Measurements from ENCODE around the gene STX16. TPM values are rescaled to one million over a fixed set of nuclear protein-coding genes. Genes with fewer than 3 reads are reported as not detected.

Gene STX16
- total RNA-seq, 1 donor from 2014 or later: 24.7 TPM

- Histone ChIP-seq H3K9me3 (no peaks in the 10 kb centered on the region), H3K27ac (no peak overlapping the region), H3K27me3 (no peaks in the 10 kb centered on the region), H3K4me3 (no peak overlapping the region), H3K4me1 (no peaks in the 10 kb centered on the region), H3K36me3 (peaks cover 9% of the 10 kb centered on the region in 2 donors)
- DNase-seq (ENCODE audit: low spot score in 2 of 2): peak in 1 of 2 donors; percentile 52
- TF ChIP-seq CTCF (IDR thresholded peaks at IDR 0.05): no peak
- intact Hi-C loops (cut with DNase I): no loop called here
Observed at GRCh38 chr20:58718729-58719128, 67.6 kb downstream of the STX16 start.

- Histone ChIP-seq H3K36me3 (peaks cover 6 to 9% of the 10 kb centered on the region in 2 donors), H3K4me3 (no peak overlapping the region), H3K27me3 (no peaks in the 10 kb centered on the region), H3K27ac (no peak overlapping the region), H3K9me3 (no peaks in the 10 kb centered on the region), H3K4me1 (no peaks in the 10 kb centered on the region)
- DNase-seq (ENCODE audit: low spot score in 2 of 2): peak in 1 of 2 donors; percentile 30
- intact Hi-C loops (cut with DNase I): no loop called here
- TF ChIP-seq CTCF (IDR thresholded peaks at IDR 0.05): no peak
Observed at GRCh38 chr20:58719258-58719657, 68.2 kb downstream of the STX16 start.

- H3K9me3 ChIP-seq: no peaks in the 10 kb centered on the region
- no peak overlapping the region for H3K27ac ChIP-seq
- no peaks in the 10 kb centered on the region for H3K27me3 ChIP-seq
- peaks cover 6 to 7% of the 10 kb centered on the region in 2 donors for H3K36me3 ChIP-seq
- no peak overlapping the region for H3K4me3 ChIP-seq
- DNase-seq (ENCODE audit: low spot score in 2 of 2): peak in 1 of 2 donors; percentile 18
- no peak for TF ChIP-seq CTCF (IDR thresholded peaks at IDR 0.05)
- intact Hi-C loops (cut with DNase I): no loop called here
- no peaks in the 10 kb centered on the region for H3K4me1 ChIP-seq
Observed at GRCh38 chr20:58719971-58720371, 68.9 kb downstream of the STX16 start.

- H3K36me3 ChIP-seq: peaks cover 3 to 4% of the 10 kb centered on the region in 2 donors
- H3K9me3 ChIP-seq: no peaks in the 10 kb centered on the region
- no peak overlapping the region for H3K4me3 ChIP-seq
- no peaks in the 10 kb centered on the region for H3K27me3 ChIP-seq
- H3K4me1 ChIP-seq: no peaks in the 10 kb centered on the region
- peak in 1 of 2 donors; percentile 24 for DNase-seq (ENCODE audit: low spot score in 2 of 2)
- no peak overlapping the region for H3K27ac ChIP-seq
- intact Hi-C loops (cut with DNase I): no loop called here
- TF ChIP-seq CTCF (IDR thresholded peaks at IDR 0.05): no peak
Observed at GRCh38 chr20:58720890-58721289, 69.8 kb downstream of the STX16 start.

GRCh38 chr20:58721951-58722778, 71.1 kb downstream of the STX16 start:
- no peaks in the 10 kb centered on the region for H3K4me1 ChIP-seq
- no peaks in the 10 kb centered on the region for H3K9me3 ChIP-seq
- H3K4me3 ChIP-seq: no peak overlapping the region
- peak in 1 of 2 donors; percentile 65 for DNase-seq (ENCODE audit: low spot score in 2 of 2)
- H3K27ac ChIP-seq: no peak overlapping the region
- H3K27me3 ChIP-seq: no peaks in the 10 kb centered on the region
- H3K36me3 ChIP-seq: no peaks in the 10 kb centered on the region
- no peak for TF ChIP-seq CTCF (IDR thresholded peaks at IDR 0.05)
- intact Hi-C loops (cut with DNase I): no loop called here
